CD4-positive, CD25-positive, alpha-beta regulatory T cell (primary cell): ENCODE data around the gene RCAN3. TPM values are rescaled to one million over a fixed set of nuclear protein-coding genes. Genes with fewer than 3 reads are reported as not detected.
A peak's percentile ranks its signal among the peaks of the same experiment; 100 is the strongest.

Experiments used
- ATAC-seq, 2 donors: fragments of 150-1000 bp; cut with Tn5 transposase; one replicate each; pipeline ENCODE4 v1.10.0; 2021; ENCODE audit warnings: low read depth in 2 of 2, moderate number of reproducible peaks in 2 of 2, moderate library complexity in 1 of 2
- DNase-seq, 3 donors: peaks; one replicate each; pipeline versions ENCODE4 v3.0.0 to v3.0.0-alpha.2; 2012 to 2022; ENCODE audit warnings: mixed read lengths in 1 of 3
- H3K27ac ChIP-seq: one replicate; pipeline ENCODE4 v1.7.0; 2013; ENCODE audit warnings: mild to moderate bottlenecking, low read length; ENCODE audit not compliant: insufficient read depth, poor library complexity, severe bottlenecking
- H3K27me3 ChIP-seq: one replicate; pipeline ENCODE4 v1.7.0; 2013; ENCODE audit warnings: low read length; ENCODE audit not compliant: control insufficient read depth, insufficient read depth
- H3K36me3 ChIP-seq: one replicate; pipeline ENCODE4 v1.7.0; 2013; ENCODE audit warnings: mild to moderate bottlenecking, low read length, moderate library complexity; ENCODE audit not compliant: control insufficient read depth, insufficient read depth
- H3K4me1 ChIP-seq: 2 replicates; pipeline ENCODE4 v1.7.0; 2013; ENCODE audit warnings: mild to moderate bottlenecking, low read length; ENCODE audit not compliant: insufficient read depth, control insufficient read depth, poor library complexity, severe bottlenecking
- H3K4me3 ChIP-seq: one replicate; pipeline ENCODE4 v1.7.0; 2013; ENCODE audit warnings: low read depth, mild to moderate bottlenecking, low read length, moderate library complexity
- H3K9me3 ChIP-seq, 2 experiments: 1 replicate in 1 of 2; 2 replicates in 1 of 2; pipeline ENCODE4 v1.7.0; 2013; ENCODE audit warnings: low read length in 2 of 2, mild to moderate bottlenecking in 1 of 2, moderate library complexity in 1 of 2; ENCODE audit not compliant: control insufficient read depth in 2 of 2
- H3K27ac Mint-ChIP-seq, 3 donors: one replicate each; pipeline ENCODE4 v1.8.0; 2020 to 2022; ENCODE audit warnings: mild to moderate bottlenecking in 3 of 3, mixed read lengths in 3 of 3, moderate library complexity in 2 of 3
- H3K27me3 Mint-ChIP-seq: one replicate; pipeline ENCODE4 v1.8.0; 2022; ENCODE audit warnings: mild to moderate bottlenecking, mixed read lengths
- H3K36me3 Mint-ChIP-seq: one replicate; pipeline ENCODE4 v1.8.0; 2020; ENCODE audit warnings: mixed read lengths
- H3K4me1 Mint-ChIP-seq, 4 donors: one replicate each; pipeline ENCODE4 v1.8.0; 2020 to 2022; ENCODE audit warnings: mixed read lengths in 4 of 4, mild to moderate bottlenecking in 1 of 4
- H3K4me3 Mint-ChIP-seq, 4 donors: one replicate each; pipeline ENCODE4 v1.8.0; 2020 to 2022; ENCODE audit warnings: mild to moderate bottlenecking in 4 of 4, mixed read lengths in 4 of 4, moderate library complexity in 3 of 4
- H3K9me3 Mint-ChIP-seq, 7 donors: one replicate each; pipeline ENCODE4 v1.8.0; 2020 to 2022; ENCODE audit warnings: mixed read lengths in 7 of 7, mild to moderate bottlenecking in 3 of 7, moderate library complexity in 2 of 7
- polyA plus RNA-seq, 4 donors: library from polyadenylated mRNA; unstranded; fragments of 300-500 nt; fragmentation: Illumina TruSeq; gene quantifications; one replicate each; pipeline ENCODE4 v1.2.3, GENCODE V29; 2021
- total RNA-seq: library from RNA; stranded (reverse); gene quantifications from one replicate; pipeline ENCODE4 v1.2.3, GENCODE V29; 2022

The RCAN3 gene
- total and polyA plus RNA-seq, 5 donors from 2014 or later, result 126 to 172 (median 137) TPM

GRCh38 chr1:24493785-24494184 is 8.9 kb upstream of the RCAN3 start:
- Mint-ChIP-seq H3K27ac (no peak overlapping the region), H3K4me3 (no peak overlapping the region), H3K27me3 (no peaks in the 10 kb centered on the region)

GRCh38 chr1:24498589-24498988 is 4.0 kb upstream of the RCAN3 start:
- Histone ChIP-seq H3K27ac (no peak overlapping the region), H3K4me1 (peaks cover 27% of the 10 kb centered on the region), H3K9me3 (no peaks in the 10 kb centered on the region), H3K4me3 (no peak overlapping the region), H3K36me3 (no peaks in the 10 kb centered on the region), H3K27me3 (no peaks in the 10 kb centered on the region)
- no peak overlapping the region for H3K4me3 Mint-ChIP-seq
- peaks cover 6 to 50% (median 34%) of the 10 kb centered on the region in 4 donors for H3K4me1 Mint-ChIP-seq
- H3K27me3 Mint-ChIP-seq, result peaks cover 16% of the 10 kb centered on the region
- peaks cover 0 to 2% (median 0%) of the 10 kb centered on the region in 7 donors for H3K9me3 Mint-ChIP-seq
- peak overlapping the region in 2 of 3 donors; percentile 46 to 69 for H3K27ac Mint-ChIP-seq
- DNase-seq (no peak), ATAC-seq (no peak)
- peaks cover 11% of the 10 kb centered on the region for H3K36me3 Mint-ChIP-seq

More at GRCh38 chr1:24493785-24494184, 8.9 kb upstream of the RCAN3 start:
- Histone ChIP-seq H3K27ac (no peak overlapping the region), H3K27me3 (no peaks in the 10 kb centered on the region), H3K9me3 (no peaks in the 10 kb centered on the region), H3K36me3 (no peaks in the 10 kb centered on the region), H3K4me3 (no peak overlapping the region), H3K4me1 (peaks cover 5% of the 10 kb centered on the region)
- DNase-seq (no peak), ATAC-seq (no peak)
- Mint-ChIP-seq H3K36me3 (peaks cover 22% of the 10 kb centered on the region), H3K9me3 (peaks cover 0 to 4% (median 0%) of the 10 kb centered on the region in 7 donors), H3K4me1 (peaks cover 0 to 32% (median 20%) of the 10 kb centered on the region in 4 donors)

DNA sequence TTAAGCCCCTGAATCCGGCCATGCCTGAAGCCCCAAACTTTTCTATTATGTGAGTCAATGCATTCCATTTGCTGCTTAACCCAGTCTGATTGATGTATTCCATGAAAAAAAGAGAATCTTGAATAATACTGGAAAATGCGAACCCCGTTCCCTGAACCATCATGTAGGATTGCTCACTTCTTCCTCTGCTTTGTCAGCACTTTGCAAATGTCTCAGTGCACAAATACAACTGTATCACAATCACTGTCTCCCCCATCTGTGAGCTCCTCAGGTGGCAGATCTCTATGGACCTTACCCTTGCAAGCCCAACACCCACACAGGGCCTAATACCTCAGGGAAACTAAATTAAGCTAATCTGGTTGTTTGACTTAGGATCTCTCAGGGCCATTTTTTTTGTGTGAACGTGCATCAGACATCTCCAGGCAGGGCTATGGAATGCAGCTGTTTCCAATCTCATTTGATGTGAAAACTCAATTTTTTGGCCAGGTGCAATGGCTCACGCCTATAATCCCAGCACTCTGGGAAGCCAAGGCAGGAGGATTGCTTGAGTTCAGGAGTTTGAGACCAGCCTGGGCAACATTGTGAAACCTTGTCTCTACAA is 2.1 kb upstream of the RCAN3 start:
- peak overlapping the region; percentile 55 to 92 (median 83) for H3K4me3 Mint-ChIP-seq
- H3K4me1 ChIP-seq, result peaks cover 30% of the 10 kb centered on the region
- peaks cover 0 to 2% (median 1%) of the 10 kb centered on the region in 7 donors for H3K9me3 Mint-ChIP-seq
- ATAC-seq (no peak), DNase-seq (no peak)
- peaks cover 6 to 58% (median 38%) of the 10 kb centered on the region in 4 donors for H3K4me1 Mint-ChIP-seq
- H3K9me3 ChIP-seq, result no peaks in the 10 kb centered on the region
- no peaks in the 10 kb centered on the region for H3K36me3 ChIP-seq
- H3K27ac Mint-ChIP-seq, result peak overlapping the region; percentile 43 to 95 (median 89)
- no peak overlapping the region for H3K4me3 ChIP-seq
- peaks cover 25% of the 10 kb centered on the region for H3K36me3 Mint-ChIP-seq
- H3K27me3 ChIP-seq, result no peaks in the 10 kb centered on the region
- peak overlapping the region; percentile 97 for H3K27ac ChIP-seq
- H3K27me3 Mint-ChIP-seq, result peaks cover 16% of the 10 kb centered on the region

DNA sequence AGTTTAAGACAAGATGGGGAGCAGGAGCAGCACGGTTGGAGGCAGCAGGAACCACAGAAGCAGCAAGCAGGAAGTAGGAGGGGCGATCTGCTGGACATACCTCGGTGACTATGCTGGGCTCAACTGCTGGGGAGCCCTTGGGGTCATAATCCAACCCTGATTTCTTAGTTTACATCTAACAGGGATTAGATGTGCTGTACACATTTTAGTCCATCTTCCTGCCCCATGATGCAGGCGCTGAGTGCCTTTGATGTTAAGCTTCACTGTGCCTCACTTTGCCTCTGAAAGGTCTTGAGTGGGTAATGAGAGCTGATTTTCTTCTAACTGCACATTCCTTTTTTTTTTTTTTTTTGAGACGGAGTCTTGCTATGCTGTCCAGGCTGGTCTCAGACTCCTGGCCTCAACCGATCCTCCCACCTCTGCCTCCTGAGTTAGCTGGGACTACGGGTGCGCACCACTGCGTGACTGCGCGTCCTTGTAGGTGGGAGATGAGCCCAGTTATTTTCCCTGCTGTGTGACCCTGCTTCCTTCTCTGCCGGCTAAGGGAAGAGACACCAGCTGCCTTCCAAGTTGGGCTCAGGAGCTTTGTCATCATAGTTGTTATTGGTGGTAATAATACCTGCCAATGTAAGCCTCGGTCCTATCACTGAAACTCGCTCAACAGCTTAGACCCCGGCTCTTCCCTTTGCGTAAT is 1.1 kb upstream of the RCAN3 start:
- peaks cover 0 to 2% (median 1%) of the 10 kb centered on the region in 7 donors for H3K9me3 Mint-ChIP-seq

DNA sequence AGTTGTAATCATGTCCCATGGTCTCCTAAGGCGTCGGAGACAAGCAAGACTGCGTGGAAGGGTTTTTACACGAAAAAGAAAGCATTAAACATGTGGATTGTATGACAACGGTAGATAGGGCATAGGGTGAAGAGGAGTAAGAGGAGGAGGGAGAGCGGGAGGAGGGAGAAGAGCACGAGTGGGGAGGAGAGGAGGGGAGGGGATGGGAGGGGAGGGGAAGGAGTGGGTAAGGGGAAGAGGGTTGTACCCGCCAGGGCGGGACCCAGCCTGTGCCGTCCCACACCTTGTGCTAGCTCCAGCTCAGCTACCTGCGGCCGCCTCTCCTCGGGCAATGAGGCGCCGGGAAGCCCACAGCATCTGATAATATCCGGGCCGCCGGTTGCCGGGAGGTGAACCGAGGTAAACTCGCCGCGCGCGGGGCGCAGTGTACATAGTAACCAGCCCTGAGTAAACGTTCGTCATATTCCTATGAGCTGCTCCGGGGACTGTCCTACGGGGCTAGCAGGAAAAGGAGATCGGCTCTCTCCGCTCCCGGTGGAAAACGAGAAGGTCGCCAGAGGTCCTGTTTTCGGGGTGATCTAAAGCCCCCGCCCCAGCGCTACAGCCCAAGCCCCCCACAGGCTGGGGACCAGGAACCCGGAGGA is 449 bp upstream of the RCAN3 start:
- Mint-ChIP-seq H3K27ac (peak overlapping the region; percentile 95 to 97 (median 96)), H3K27me3 (peaks cover 16% of the 10 kb centered on the region), H3K9me3 (peaks cover 0 to 2% (median 1%) of the 10 kb centered on the region in 7 donors), H3K36me3 (peaks cover 17% of the 10 kb centered on the region), H3K4me1 (peaks cover 15 to 67% (median 49%) of the 10 kb centered on the region in 4 donors), H3K4me3 (peak overlapping the region; percentile 81 to 92 (median 88))
- H3K36me3 ChIP-seq, result no peaks in the 10 kb centered on the region
- DNase-seq, result peak; percentile 79 to 92 (median 86)
- H3K4me3 ChIP-seq, result peak overlapping the region; percentile 89
- no peaks in the 10 kb centered on the region for H3K9me3 ChIP-seq
- peaks cover 47% of the 10 kb centered on the region for H3K4me1 ChIP-seq
- H3K27me3 ChIP-seq, result no peaks in the 10 kb centered on the region
- H3K27ac ChIP-seq, result peak overlapping the region; percentile 97
- peak; percentile 62 to 64 for ATAC-seq

More for the DNA sequence above, 1.1 kb upstream of the RCAN3 start:
- ATAC-seq (no peak), DNase-seq (peak; percentile 31 to 82 (median 48))
- Mint-ChIP-seq H3K27ac (peak overlapping the region; percentile 95 to 97 (median 96)), H3K4me3 (peak overlapping the region; percentile 81 to 92 (median 88)), H3K4me1 (peaks cover 10 to 62% (median 44%) of the 10 kb centered on the region in 4 donors), H3K36me3 (peaks cover 17% of the 10 kb centered on the region), H3K27me3 (peaks cover 16% of the 10 kb centered on the region)
- Histone ChIP-seq H3K27me3 (no peaks in the 10 kb centered on the region), H3K36me3 (no peaks in the 10 kb centered on the region), H3K9me3 (no peaks in the 10 kb centered on the region), H3K4me3 (peak overlapping the region; percentile 89), H3K27ac (peak overlapping the region; percentile 97), H3K4me1 (peaks cover 40% of the 10 kb centered on the region)

DNA sequence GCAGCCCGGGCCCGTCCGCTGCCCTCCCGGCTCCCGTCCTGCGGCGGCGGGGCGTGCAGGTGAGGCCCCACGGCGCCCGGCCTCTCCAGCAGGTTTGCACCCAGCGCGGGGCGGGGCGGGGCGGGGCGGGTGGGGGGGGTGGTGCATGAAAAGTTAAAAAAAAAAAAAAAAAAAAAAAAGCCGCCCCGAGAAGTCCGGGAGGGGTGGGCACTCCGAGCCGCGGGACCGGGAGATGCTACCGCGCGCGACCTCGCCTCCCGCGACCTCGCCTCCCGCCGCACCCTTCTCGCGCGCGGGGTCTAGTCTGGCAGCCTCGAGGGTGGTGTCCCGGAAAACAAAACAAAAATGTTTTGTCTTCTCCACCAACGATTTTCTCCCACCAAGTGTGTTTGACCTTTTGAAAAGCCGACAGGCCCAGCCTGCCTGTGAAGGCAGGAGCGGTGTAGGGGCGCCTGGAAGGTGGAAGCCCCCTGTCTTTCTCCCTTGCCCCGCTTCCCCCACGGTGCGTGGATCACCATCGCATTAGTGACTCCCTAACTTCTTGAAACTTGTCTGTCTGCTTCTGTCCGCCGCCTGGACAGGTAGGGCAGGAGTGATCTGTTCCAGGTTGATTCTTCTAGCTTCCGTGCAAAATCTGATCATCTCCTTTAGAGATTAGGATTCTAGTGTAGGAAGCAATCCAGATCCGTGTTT is 569 bp downstream of the RCAN3 start:
- Histone ChIP-seq H3K27ac (peak overlapping the region; percentile 97), H3K36me3 (no peaks in the 10 kb centered on the region), H3K27me3 (no peaks in the 10 kb centered on the region), H3K4me1 (peaks cover 57% of the 10 kb centered on the region), H3K9me3 (no peaks in the 10 kb centered on the region), H3K4me3 (peak overlapping the region; percentile 95)
- peak overlapping the region; percentile 98 to 100 (median 100) for H3K4me3 Mint-ChIP-seq
- peaks cover 0 to 2% (median 1%) of the 10 kb centered on the region in 7 donors for H3K9me3 Mint-ChIP-seq
- H3K36me3 Mint-ChIP-seq, result peaks cover 24% of the 10 kb centered on the region
- peak overlapping the region; percentile 92 to 100 (median 99) for H3K27ac Mint-ChIP-seq
- peaks cover 16% of the 10 kb centered on the region for H3K27me3 Mint-ChIP-seq
- peaks cover 22 to 70% (median 52%) of the 10 kb centered on the region in 4 donors for H3K4me1 Mint-ChIP-seq
- ATAC-seq (peak; percentile 22 to 23), DNase-seq (peak in 1 of 3 donors; percentile 42)

GRCh38 chr1:24503870-24504523 is 1.4 kb downstream of the RCAN3 start:
- Histone ChIP-seq H3K9me3 (no peaks in the 10 kb centered on the region), H3K27me3 (no peaks in the 10 kb centered on the region), H3K36me3 (no peaks in the 10 kb centered on the region), H3K27ac (peak overlapping the region; percentile 97), H3K4me3 (peak overlapping the region; percentile 95), H3K4me1 (peaks cover 64% of the 10 kb centered on the region)
- Mint-ChIP-seq H3K27me3 (peaks cover 16% of the 10 kb centered on the region), H3K36me3 (peaks cover 28% of the 10 kb centered on the region), H3K4me3 (peak overlapping the region; percentile 98 to 100 (median 100)), H3K4me1 (peaks cover 23 to 71% (median 52%) of the 10 kb centered on the region in 4 donors), H3K9me3 (peaks cover 0 to 2% (median 0%) of the 10 kb centered on the region in 7 donors), H3K27ac (peak overlapping the region; percentile 92 to 100 (median 99))
- DNase-seq (peak in 1 of 3 donors; percentile 81), ATAC-seq (no peak)
